HepG2 (cell line): ENCODE results near the gene SPAG6. TPM values are rescaled to one million over a fixed set of nuclear protein-coding genes. Genes with fewer than 3 reads are reported as not detected.
A peak's percentile ranks its signal among the peaks of the same experiment; 100 is the strongest.

Experiments
- CCDC6 ChIP-seq: sonication (generic); formaldehyde crosslinking; IDR thresholded peaks from 2 replicates; pipeline ENCODE4 v1.8.1; 2022; ENCODE audit warnings: mild to moderate bottlenecking, missing genetic modification reagents, moderate library complexity
- DNMT3B ChIP-seq: conservative IDR thresholded peaks from 2 replicates; pipeline ENCODE4 v1.6.1; 2016; ENCODE audit warnings: missing biosample characterization, control low read depth
- KAT8 ChIP-seq: IDR thresholded peaks from 2 replicates; pipeline ENCODE4 v1.6.1; 2016; ENCODE audit warnings: missing genetic modification reagents, missing compliant biosample characterization
- MED1 ChIP-seq: sonication (generic); formaldehyde crosslinking; IDR thresholded peaks from 2 replicates; pipeline ENCODE4 v1.4.0; 2020; ENCODE audit warnings: missing genetic modification reagents
- NFKB2 ChIP-seq: sonication (generic); formaldehyde crosslinking; IDR thresholded peaks from 2 replicates; pipeline ENCODE4 v1.4.0; 2020; ENCODE audit warnings: missing genetic modification reagents, borderline replicate concordance
- NFKBIZ ChIP-seq: IDR thresholded peaks from 2 replicates; pipeline ENCODE4 v1.6.1; 2018; ENCODE audit warnings: missing genetic modification reagents, missing compliant biosample characterization
- PLRG1 ChIP-seq: fragments of 450-650 bp; conservative IDR thresholded peaks from 2 replicates; pipeline ENCODE4 v1.6.1; 2016
- RAD51 ChIP-seq: fragments of 450-650 bp; IDR thresholded peaks from 2 replicates; pipeline ENCODE4 v1.6.1; 2016; ENCODE audit warnings: borderline replicate concordance
- RBM22 ChIP-seq: fragments of 200-400 bp; formaldehyde crosslinking; optimal IDR thresholded peaks from 2 replicates; pipeline ENCODE3; 2017; ENCODE audit warnings: mild to moderate bottlenecking, low read length, moderate library complexity
- SETDB1 ChIP-seq: sonication (generic); formaldehyde crosslinking; IDR thresholded peaks from 2 replicates; pipeline ENCODE4 v1.5.1; 2020; ENCODE audit warnings: missing genetic modification reagents, mild to moderate bottlenecking, borderline replicate concordance
- SIN3B ChIP-seq: fragments of 150-350 bp; IDR thresholded peaks from 2 replicates; pipeline ENCODE4 v1.6.1; 2014; ENCODE audit warnings: low read length
- TCF12 ChIP-seq, 2 experiments: fragments of 450-650 bp in 1 of 2; sonication (generic) in 1 of 2; formaldehyde crosslinking in 1 of 2; IDR thresholded peaks; 2 replicates each; pipeline versions ENCODE4 v1.6.1 to v1.8.0; 2017 to 2022; ENCODE audit warnings: antibody characterized with exemption in 1 of 2, mild to moderate bottlenecking in 1 of 2, missing genetic modification reagents in 1 of 2, moderate library complexity in 1 of 2
- ZFAT ChIP-seq: sonication (generic); formaldehyde crosslinking; conservative IDR thresholded peaks from 2 replicates; pipeline ENCODE4 v1.8.1; 2023; ENCODE audit warnings: missing genetic modification reagents, inconsistent platforms
- ZFX ChIP-seq: sonication (generic); formaldehyde crosslinking; IDR thresholded peaks from 2 replicates; pipeline ENCODE4 v1.4.0; 2020; ENCODE audit warnings: mild to moderate bottlenecking, low read depth, missing genetic modification reagents, moderate library complexity
- ZNF225 ChIP-seq: sonication (generic); formaldehyde crosslinking; IDR thresholded peaks from 2 replicates; pipeline ENCODE4 v1.4.0; 2020; ENCODE audit warnings: mild to moderate bottlenecking, missing genetic modification reagents
- ZNF44 ChIP-seq: sonication (generic); formaldehyde crosslinking; IDR thresholded peaks from 2 replicates; pipeline ENCODE4 v1.5.1; 2020; ENCODE audit warnings: mild to moderate bottlenecking, missing genetic modification reagents
- ZNF562 ChIP-seq: sonication (generic); formaldehyde crosslinking; IDR thresholded peaks from 2 replicates; pipeline ENCODE4 v1.8.0; 2022; ENCODE audit warnings: missing genetic modification reagents, borderline replicate concordance
- ZNF574 ChIP-seq: sonication (generic); formaldehyde crosslinking; IDR thresholded peaks from 2 replicates; pipeline ENCODE4 v1.4.0; 2020; ENCODE audit warnings: missing genetic modification reagents
- ZNF710 ChIP-seq: sonication (generic); formaldehyde crosslinking; IDR thresholded peaks from 2 replicates; pipeline ENCODE4 v1.5.0; 2020; ENCODE audit warnings: mild to moderate bottlenecking, missing genetic modification reagents, borderline replicate concordance
- polyA plus RNA-seq, 8 experiments: library from polyadenylated mRNA; depleted of rRNA in 3 of 8; stranded (reverse) in 7 of 8; unstranded in 1 of 8; fragments of >200 nt; fragmentation: Illumina TruSeq in 4 of 8; extraction: Trizol in 4 of 8; gene quantifications; 2 replicates each; pipeline versions ENCODE4 v1.2.1 to v1.2.3, GENCODE V29; 2011 to 2016; ENCODE audit warnings: low read depth in 4 of 8, missing spikeins in 1 of 8, mixed read lengths in 1 of 8; ENCODE audit not compliant: insufficient read depth in 1 of 8
- total RNA-seq, 5 experiments: library from RNA; depleted of rRNA; stranded (reverse); fragments of >200 nt; fragmentation: Illumina TruSeq; extraction: Trizol; gene quantifications; 2 replicates each; pipeline ENCODE4 v1.2.3, GENCODE V29; 2016; ENCODE audit warnings: low read depth in 1 of 5
- TF ChIP-seq, protein P1 (sequence below): sonication (generic); formaldehyde crosslinking; conservative IDR thresholded peaks from 2 replicates; pipeline ENCODE4 v1.8.0; 2022; ENCODE audit warnings: missing genetic modification reagents
- TF ChIP-seq, protein P2 (sequence below): sonication (generic); formaldehyde crosslinking; IDR thresholded peaks from 2 replicates; pipeline ENCODE4 v1.5.0; 2020; ENCODE audit warnings: missing genetic modification reagents

Gene SPAG6
- total and polyA plus RNA-seq, 2 of the 13 experiments (the other 11 are each of a cell fraction or from before 2014, with no cell fraction given) = not detected

- TF ChIP-seq SETDB1 (no peak), ZNF710 (CRISPR knock-in tag) (peak; percentile 25; the same call in 1 of the 2 replicates), CCDC6 (no peak), ZFX (CRISPR knock-in tag) (peak; percentile 95), PLRG1 (no peak), RAD51 (no peak), DNMT3B (CRISPR knock-in tag) (no peak), ZNF574 (CRISPR knock-in tag) (peak; percentile 72), NFKBIZ (CRISPR knock-in tag) (no peak), ZNF44 (CRISPR knock-in tag) (no peak), NFKB2 (CRISPR knock-in tag) (peak; percentile 51; the same call in 1 of the 2 replicates), ZFAT (CRISPR knock-in tag) (0 out of 2 replicates have a peak, but pooled peaks have one; percentile 66), TCF12 (IDR thresholded peaks at IDR 0.05) (no peak), TCF12 (CRISPR knock-in tag; IDR thresholded peaks at IDR 0.05) (peak; percentile 58; the same call in 1 of the 2 replicates), RBM22 (no peak), ZNF225 (no peak), SIN3B (no peak), ZNF562 (CRISPR knock-in tag) (no peak), MED1 (CRISPR knock-in tag) (peak; percentile 53), KAT8 (CRISPR knock-in tag) (peak; percentile 10; the same call in 1 of the 2 replicates)
- TF ChIP-seq, protein P1, sequence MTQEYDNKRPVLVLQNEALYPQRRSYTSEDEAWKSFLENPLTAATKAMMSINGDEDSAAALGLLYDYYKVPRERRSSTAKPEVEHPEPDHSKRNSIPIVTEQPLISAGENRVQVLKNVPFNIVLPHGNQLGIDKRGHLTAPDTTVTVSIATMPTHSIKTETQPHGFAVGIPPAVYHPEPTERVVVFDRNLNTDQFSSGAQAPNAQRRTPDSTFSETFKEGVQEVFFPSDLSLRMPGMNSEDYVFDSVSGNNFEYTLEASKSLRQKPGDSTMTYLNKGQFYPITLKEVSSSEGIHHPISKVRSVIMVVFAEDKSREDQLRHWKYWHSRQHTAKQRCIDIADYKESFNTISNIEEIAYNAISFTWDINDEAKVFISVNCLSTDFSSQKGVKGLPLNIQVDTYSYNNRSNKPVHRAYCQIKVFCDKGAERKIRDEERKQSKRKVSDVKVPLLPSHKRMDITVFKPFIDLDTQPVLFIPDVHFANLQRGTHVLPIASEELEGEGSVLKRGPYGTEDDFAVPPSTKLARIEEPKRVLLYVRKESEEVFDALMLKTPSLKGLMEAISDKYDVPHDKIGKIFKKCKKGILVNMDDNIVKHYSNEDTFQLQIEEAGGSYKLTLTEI = no peak
- TF ChIP-seq, protein P2, sequence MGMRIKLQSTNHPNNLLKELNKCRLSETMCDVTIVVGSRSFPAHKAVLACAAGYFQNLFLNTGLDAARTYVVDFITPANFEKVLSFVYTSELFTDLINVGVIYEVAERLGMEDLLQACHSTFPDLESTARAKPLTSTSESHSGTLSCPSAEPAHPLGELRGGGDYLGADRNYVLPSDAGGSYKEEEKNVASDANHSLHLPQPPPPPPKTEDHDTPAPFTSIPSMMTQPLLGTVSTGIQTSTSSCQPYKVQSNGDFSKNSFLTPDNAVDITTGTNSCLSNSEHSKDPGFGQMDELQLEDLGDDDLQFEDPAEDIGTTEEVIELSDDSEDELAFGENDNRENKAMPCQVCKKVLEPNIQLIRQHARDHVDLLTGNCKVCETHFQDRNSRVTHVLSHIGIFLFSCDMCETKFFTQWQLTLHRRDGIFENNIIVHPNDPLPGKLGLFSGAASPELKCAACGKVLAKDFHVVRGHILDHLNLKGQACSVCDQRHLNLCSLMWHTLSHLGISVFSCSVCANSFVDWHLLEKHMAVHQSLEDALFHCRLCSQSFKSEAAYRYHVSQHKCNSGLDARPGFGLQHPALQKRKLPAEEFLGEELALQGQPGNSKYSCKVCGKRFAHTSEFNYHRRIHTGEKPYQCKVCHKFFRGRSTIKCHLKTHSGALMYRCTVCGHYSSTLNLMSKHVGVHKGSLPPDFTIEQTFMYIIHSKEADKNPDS (CRISPR knock-in tag) = no peak
These were observed 4.7 kb upstream of the SPAG6 start (continued) for GRCh38 chr10:22340329-22341189.
